GM23338 (cell line): Measurements from ENCODE around the gene GLG1.

Experiments used
- EZH2 ChIP-seq: fragments of 200-600 bp; sonication (generic); IDR thresholded peaks from one replicate; pipeline ENCODE4 v1.8.0; 2017; ENCODE audit warnings: antibody characterized with exemption, mild to moderate bottlenecking, low read depth; ENCODE audit not compliant: unreplicated experiment
- POLR2AphosphoS5 ChIP-seq: IDR thresholded peaks from 2 replicates; pipeline ENCODE4 v1.6.1; 2016; ENCODE audit warnings: antibody characterized with exemption, low read depth
- TF ChIP-seq, protein P1 (sequence below), 2 experiments: fragments of 200-600 bp in 1 of 2; sonication (generic) in 1 of 2; conservative IDR thresholded peaks; 2 replicates each; pipeline versions ENCODE4 v1.5.1 to v1.6.1; 2016 to 2017; ENCODE audit warnings: antibody characterized with exemption in 2 of 2, low read depth in 2 of 2, mild to moderate bottlenecking in 2 of 2, moderate library complexity in 1 of 2
- TF ChIP-seq, protein P2 (sequence below): fragments of 250-450 bp; sonication (Bioruptor Pico); IDR thresholded peaks from 2 replicates; pipeline ENCODE4 v1.5.0; 2020; ENCODE audit warnings: mild to moderate bottlenecking, moderate library complexity

DNA sequence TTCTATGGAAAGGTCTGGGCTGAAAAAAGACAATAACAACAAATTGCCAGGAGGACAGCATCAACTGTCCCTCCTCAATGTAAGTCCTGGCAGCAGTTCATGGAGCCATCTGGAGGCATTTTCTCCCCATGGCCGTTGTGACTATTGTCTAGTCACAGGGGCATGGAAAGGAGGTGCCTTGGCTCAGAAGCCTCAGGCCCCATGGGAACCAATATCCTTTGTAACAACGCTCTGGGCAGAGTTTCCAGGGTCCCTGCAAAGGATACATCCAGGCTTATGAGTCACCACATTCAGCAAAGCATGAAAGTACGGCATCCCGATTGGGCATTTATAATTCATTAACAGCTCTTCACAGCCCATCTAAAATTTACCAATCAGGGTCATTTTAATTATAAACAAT, 85.2 kb downstream of the GLG1 start:
- no peak for TF ChIP-seq POLR2AphosphoS5
- TF ChIP-seq, protein P1, sequence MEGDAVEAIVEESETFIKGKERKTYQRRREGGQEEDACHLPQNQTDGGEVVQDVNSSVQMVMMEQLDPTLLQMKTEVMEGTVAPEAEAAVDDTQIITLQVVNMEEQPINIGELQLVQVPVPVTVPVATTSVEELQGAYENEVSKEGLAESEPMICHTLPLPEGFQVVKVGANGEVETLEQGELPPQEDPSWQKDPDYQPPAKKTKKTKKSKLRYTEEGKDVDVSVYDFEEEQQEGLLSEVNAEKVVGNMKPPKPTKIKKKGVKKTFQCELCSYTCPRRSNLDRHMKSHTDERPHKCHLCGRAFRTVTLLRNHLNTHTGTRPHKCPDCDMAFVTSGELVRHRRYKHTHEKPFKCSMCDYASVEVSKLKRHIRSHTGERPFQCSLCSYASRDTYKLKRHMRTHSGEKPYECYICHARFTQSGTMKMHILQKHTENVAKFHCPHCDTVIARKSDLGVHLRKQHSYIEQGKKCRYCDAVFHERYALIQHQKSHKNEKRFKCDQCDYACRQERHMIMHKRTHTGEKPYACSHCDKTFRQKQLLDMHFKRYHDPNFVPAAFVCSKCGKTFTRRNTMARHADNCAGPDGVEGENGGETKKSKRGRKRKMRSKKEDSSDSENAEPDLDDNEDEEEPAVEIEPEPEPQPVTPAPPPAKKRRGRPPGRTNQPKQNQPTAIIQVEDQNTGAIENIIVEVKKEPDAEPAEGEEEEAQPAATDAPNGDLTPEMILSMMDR (conservative IDR thresholded peaks at IDR 0.05; ENCODE audit: low read depth in 2 of 2), result no peak
- no peak for TF ChIP-seq EZH2
- TF ChIP-seq, protein P2, sequence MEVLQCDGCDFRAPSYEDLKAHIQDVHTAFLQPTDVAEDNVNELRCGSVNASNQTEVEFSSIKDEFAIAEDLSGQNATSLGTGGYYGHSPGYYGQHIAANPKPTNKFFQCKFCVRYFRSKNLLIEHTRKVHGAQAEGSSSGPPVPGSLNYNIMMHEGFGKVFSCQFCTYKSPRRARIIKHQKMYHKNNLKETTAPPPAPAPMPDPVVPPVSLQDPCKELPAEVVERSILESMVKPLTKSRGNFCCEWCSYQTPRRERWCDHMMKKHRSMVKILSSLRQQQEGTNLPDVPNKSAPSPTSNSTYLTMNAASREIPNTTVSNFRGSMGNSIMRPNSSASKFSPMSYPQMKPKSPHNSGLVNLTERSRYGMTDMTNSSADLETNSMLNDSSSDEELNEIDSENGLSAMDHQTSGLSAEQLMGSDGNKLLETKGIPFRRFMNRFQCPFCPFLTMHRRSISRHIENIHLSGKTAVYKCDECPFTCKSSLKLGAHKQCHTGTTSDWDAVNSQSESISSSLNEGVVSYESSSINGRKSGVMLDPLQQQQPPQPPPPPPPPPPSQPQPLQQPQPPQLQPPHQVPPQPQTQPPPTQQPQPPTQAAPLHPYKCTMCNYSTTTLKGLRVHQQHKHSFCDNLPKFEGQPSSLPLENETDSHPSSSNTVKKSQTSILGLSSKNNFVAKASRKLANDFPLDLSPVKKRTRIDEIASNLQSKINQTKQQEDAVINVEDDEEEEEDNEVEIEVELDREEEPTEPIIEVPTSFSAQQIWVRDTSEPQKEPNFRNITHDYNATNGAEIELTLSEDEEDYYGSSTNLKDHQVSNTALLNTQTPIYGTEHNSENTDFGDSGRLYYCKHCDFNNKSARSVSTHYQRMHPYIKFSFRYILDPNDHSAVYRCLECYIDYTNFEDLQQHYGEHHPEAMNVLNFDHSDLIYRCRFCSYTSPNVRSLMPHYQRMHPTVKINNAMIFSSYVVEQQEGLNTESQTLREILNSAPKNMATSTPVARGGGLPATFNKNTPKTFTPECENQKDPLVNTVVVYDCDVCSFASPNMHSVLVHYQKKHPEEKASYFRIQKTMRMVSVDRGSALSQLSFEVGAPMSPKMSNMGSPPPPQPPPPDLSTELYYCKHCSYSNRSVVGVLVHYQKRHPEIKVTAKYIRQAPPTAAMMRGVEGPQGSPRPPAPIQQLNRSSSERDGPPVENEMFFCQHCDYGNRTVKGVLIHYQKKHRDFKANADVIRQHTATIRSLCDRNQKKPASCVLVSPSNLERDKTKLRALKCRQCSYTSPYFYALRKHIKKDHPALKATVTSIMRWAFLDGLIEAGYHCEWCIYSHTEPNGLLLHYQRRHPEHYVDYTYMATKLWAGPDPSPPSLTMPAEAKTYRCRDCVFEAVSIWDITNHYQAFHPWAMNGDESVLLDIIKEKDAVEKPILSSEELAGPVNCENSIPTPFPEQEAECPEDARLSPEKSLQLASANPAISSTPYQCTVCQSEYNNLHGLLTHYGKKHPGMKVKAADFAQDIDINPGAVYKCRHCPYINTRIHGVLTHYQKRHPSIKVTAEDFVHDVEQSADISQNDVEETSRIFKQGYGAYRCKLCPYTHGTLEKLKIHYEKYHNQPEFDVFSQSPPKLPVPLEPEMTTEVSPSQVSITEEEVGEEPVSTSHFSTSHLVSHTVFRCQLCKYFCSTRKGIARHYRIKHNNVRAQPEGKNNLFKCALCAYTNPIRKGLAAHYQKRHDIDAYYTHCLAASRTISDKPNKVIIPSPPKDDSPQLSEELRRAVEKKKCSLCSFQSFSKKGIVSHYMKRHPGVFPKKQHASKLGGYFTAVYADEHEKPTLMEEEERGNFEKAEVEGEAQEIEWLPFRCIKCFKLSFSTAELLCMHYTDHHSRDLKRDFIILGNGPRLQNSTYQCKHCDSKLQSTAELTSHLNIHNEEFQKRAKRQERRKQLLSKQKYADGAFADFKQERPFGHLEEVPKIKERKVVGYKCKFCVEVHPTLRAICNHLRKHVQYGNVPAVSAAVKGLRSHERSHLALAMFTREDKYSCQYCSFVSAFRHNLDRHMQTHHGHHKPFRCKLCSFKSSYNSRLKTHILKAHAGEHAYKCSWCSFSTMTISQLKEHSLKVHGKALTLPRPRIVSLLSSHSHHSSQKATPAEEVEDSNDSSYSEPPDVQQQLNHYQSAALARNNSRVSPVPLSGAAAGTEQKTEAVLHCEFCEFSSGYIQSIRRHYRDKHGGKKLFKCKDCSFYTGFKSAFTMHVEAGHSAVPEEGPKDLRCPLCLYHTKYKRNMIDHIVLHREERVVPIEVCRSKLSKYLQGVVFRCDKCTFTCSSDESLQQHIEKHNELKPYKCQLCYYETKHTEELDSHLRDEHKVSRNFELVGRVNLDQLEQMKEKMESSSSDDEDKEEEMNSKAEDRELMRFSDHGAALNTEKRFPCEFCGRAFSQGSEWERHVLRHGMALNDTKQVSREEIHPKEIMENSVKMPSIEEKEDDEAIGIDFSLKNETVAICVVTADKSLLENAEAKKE (CRISPR knock-in tag), result no peak
